H1 (cell line): ENCODE data around the gene AGBL4. TPM values are rescaled to one million over a fixed set of nuclear protein-coding genes. Genes with fewer than 3 reads are reported as not detected.

ENCODE experiments used
- EZH2 ChIP-seq: fragments of 200-600 bp; sonication (generic); IDR thresholded peaks from 2 replicates; pipeline ENCODE4 v1.7.1; 2012; ENCODE audit warnings: low read depth, mild to moderate bottlenecking, moderate library complexity, low read length, inconsistent platforms; ENCODE audit not compliant: severe bottlenecking
- HDAC6 ChIP-seq: IDR thresholded peaks from one replicate; pipeline ENCODE4 v1.7.1; 2012; ENCODE audit warnings: low read depth, mild to moderate bottlenecking, inconsistent platforms, low read length, moderate library complexity
- RNF2 ChIP-seq: fragments of 200-900, 300-1000 bp; sonication (generic); IDR thresholded peaks from 2 replicates; pipeline ENCODE4 v1.7.1; 2016; ENCODE audit warnings: borderline replicate concordance, low read depth, mild to moderate bottlenecking, antibody characterized with exemption, low read length; ENCODE audit not compliant: poor library complexity, severe bottlenecking; ENCODE audit errors: missing control alignments
- SP1 ChIP-seq: IDR thresholded peaks from 2 replicates; pipeline ENCODE4 v1.6.1; 2011; ENCODE audit warnings: low read depth, low read length
- polyA plus RNA-seq, 7 experiments: library from polyadenylated mRNA; depleted of rRNA in 3 of 7; stranded (reverse) in 5 of 7; unstranded in 2 of 7; fragments of >200 nt in 5 of 7; fragments of 200-250 nt in 2 of 7; gene quantifications; 1 replicate in 5 of 7; 2 replicates in 1 of 7; 4 replicates in 1 of 7; pipeline versions ENCODE4 v1.2.1 to v1.2.3, GENCODE V29; 2011 to 2013; ENCODE audit warnings: missing spikeins in 2 of 7, mixed read lengths in 2 of 7
- total RNA-seq: library from RNA; stranded (reverse); fragmentation: NEBNext Ultra II Directional; extraction: Animal tissue kit (Norgen Biotek cat#: 25700); gene quantifications from 2 replicates; pipeline ENCODE4 v1.2.1, GENCODE V29; 2021
- TF ChIP-seq, protein P1 (sequence below): fragments of 300-600 bp; sonication (generic); IDR thresholded peaks from 2 replicates; pipeline ENCODE4 v1.7.1; 2012; ENCODE audit warnings: low read length, moderate library complexity, mild to moderate bottlenecking, inconsistent platforms; ENCODE audit not compliant: insufficient replicate concordance

Gene AGBL4
- total and polyA plus RNA-seq, 2 of the 8 experiments (the other 6 are each of a cell fraction or from before 2014, with no cell fraction given) = 0.41 to 0.45 TPM

DNA sequence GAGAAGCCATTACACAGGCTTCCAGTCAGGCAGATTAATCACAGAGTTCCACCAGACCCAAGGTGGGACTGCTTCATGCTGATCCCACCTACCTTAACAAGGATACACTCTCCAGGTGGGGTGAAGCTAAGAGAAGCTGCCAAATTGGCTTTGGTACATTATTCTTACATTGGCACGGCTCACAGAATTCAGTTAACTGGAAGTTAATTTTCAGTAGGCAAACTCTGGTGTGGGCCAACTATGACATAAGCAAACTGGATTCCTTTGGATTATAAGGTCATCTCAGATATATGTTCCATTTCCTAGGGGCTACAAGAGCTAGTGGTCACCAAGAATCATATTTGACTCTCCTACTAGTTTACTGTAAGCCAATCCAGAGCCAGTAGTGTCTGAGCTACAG, 798.3 kb downstream of the AGBL4 start (continued):
- TF ChIP-seq, protein P1, sequence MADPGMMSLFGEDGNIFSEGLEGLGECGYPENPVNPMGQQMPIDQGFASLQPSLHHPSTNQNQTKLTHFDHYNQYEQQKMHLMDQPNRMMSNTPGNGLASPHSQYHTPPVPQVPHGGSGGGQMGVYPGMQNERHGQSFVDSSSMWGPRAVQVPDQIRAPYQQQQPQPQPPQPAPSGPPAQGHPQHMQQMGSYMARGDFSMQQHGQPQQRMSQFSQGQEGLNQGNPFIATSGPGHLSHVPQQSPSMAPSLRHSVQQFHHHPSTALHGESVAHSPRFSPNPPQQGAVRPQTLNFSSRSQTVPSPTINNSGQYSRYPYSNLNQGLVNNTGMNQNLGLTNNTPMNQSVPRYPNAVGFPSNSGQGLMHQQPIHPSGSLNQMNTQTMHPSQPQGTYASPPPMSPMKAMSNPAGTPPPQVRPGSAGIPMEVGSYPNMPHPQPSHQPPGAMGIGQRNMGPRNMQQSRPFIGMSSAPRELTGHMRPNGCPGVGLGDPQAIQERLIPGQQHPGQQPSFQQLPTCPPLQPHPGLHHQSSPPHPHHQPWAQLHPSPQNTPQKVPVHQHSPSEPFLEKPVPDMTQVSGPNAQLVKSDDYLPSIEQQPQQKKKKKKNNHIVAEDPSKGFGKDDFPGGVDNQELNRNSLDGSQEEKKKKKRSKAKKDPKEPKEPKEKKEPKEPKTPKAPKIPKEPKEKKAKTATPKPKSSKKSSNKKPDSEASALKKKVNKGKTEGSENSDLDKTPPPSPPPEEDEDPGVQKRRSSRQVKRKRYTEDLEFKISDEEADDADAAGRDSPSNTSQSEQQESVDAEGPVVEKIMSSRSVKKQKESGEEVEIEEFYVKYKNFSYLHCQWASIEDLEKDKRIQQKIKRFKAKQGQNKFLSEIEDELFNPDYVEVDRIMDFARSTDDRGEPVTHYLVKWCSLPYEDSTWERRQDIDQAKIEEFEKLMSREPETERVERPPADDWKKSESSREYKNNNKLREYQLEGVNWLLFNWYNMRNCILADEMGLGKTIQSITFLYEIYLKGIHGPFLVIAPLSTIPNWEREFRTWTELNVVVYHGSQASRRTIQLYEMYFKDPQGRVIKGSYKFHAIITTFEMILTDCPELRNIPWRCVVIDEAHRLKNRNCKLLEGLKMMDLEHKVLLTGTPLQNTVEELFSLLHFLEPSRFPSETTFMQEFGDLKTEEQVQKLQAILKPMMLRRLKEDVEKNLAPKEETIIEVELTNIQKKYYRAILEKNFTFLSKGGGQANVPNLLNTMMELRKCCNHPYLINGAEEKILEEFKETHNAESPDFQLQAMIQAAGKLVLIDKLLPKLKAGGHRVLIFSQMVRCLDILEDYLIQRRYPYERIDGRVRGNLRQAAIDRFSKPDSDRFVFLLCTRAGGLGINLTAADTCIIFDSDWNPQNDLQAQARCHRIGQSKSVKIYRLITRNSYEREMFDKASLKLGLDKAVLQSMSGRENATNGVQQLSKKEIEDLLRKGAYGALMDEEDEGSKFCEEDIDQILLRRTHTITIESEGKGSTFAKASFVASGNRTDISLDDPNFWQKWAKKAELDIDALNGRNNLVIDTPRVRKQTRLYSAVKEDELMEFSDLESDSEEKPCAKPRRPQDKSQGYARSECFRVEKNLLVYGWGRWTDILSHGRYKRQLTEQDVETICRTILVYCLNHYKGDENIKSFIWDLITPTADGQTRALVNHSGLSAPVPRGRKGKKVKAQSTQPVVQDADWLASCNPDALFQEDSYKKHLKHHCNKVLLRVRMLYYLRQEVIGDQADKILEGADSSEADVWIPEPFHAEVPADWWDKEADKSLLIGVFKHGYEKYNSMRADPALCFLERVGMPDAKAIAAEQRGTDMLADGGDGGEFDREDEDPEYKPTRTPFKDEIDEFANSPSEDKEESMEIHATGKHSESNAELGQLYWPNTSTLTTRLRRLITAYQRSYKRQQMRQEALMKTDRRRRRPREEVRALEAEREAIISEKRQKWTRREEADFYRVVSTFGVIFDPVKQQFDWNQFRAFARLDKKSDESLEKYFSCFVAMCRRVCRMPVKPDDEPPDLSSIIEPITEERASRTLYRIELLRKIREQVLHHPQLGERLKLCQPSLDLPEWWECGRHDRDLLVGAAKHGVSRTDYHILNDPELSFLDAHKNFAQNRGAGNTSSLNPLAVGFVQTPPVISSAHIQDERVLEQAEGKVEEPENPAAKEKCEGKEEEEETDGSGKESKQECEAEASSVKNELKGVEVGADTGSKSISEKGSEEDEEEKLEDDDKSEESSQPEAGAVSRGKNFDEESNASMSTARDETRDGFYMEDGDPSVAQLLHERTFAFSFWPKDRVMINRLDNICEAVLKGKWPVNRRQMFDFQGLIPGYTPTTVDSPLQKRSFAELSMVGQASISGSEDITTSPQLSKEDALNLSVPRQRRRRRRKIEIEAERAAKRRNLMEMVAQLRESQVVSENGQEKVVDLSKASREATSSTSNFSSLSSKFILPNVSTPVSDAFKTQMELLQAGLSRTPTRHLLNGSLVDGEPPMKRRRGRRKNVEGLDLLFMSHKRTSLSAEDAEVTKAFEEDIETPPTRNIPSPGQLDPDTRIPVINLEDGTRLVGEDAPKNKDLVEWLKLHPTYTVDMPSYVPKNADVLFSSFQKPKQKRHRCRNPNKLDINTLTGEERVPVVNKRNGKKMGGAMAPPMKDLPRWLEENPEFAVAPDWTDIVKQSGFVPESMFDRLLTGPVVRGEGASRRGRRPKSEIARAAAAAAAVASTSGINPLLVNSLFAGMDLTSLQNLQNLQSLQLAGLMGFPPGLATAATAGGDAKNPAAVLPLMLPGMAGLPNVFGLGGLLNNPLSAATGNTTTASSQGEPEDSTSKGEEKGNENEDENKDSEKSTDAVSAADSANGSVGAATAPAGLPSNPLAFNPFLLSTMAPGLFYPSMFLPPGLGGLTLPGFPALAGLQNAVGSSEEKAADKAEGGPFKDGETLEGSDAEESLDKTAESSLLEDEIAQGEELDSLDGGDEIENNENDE = no peak
- TF ChIP-seq EZH2 = no peak
- no peak for TF ChIP-seq RNF2
- no peak for TF ChIP-seq SP1
- TF ChIP-seq HDAC6 = no peak
